Measurements from ENCODE around the gene SCUBE2.

- TF ChIP-seq ZNF366 (tag by site-specific recombination; conservative IDR thresholded peaks at IDR 0.05) (no peak), ZNF76 (tag by site-specific recombination; IDR thresholded peaks at IDR 0.05; ENCODE audit: borderline replicate concordance, low read depth) (no peak), ZNF155 (tag by site-specific recombination; IDR thresholded peaks at IDR 0.05) (no peak), ZNF830 (tag by site-specific recombination; IDR thresholded peaks at IDR 0.05; ENCODE audit: low read depth) (no peak), ZNF426 (tag by site-specific recombination; IDR thresholded peaks at IDR 0.05) (no peak), HIC1 (tag by site-specific recombination; IDR thresholded peaks at IDR 0.05) (no peak), ZNF629 (tag by site-specific recombination; IDR thresholded peaks at IDR 0.05) (no peak), ZNF768 (tag by site-specific recombination; IDR thresholded peaks at IDR 0.05) (no peak), ZFP69B (tag by site-specific recombination; IDR thresholded peaks at IDR 0.05) (no peak), ZNF341 (tag by site-specific recombination; IDR thresholded peaks at IDR 0.05; ENCODE audit: low read depth) (no peak), ZNF157 (tag by site-specific recombination; IDR thresholded peaks at IDR 0.05) (no peak)
Observed at GRCh38 chr11:8997451-8997850, 93.9 kb downstream of the SCUBE2 start.
